ENCODE measurements around the gene IL17REL.

The IL17REL gene

GRCh38 chr22:49977578-49977977, 35.0 kb downstream of the IL17REL start:
- TF ChIP-seq SPI1 (IDR thresholded peaks at IDR 0.05; ENCODE audit: borderline replicate concordance, low read depth) = no peak
- no peak for TF ChIP-seq CTCF (IDR thresholded peaks at IDR 0.05; ENCODE audit: insufficient read depth, low read length)
- TF ChIP-seq POLR2AphosphoS5 (IDR thresholded peaks at IDR 0.05; ENCODE audit: low read depth) = no peak
- TF ChIP-seq REST (IDR thresholded peaks at IDR 0.05; ENCODE audit: insufficient replicate concordance, low read depth) = no peak
- TF ChIP-seq GABPA (IDR thresholded peaks at IDR 0.05; ENCODE audit: low read depth) = no peak
- Histone ChIP-seq H3K27ac (replicated peaks) (no peak overlapping the region), H3K27me3 (ENCODE audit: insufficient read depth, poor library complexity, severe bottlenecking) (no peaks in the 10 kb centered on the region), H3K4me3 (replicated peaks; ENCODE audit: insufficient read depth, low read length) (no peak overlapping the region)
- no peak for DNase-seq (ENCODE audit: low read depth in 1 of 2, low spot score in 1 of 2)

- TF ChIP-seq SPI1 (IDR thresholded peaks at IDR 0.05; ENCODE audit: borderline replicate concordance, low read depth) = peak; percentile 96
- no peak for TF ChIP-seq CTCF (IDR thresholded peaks at IDR 0.05; ENCODE audit: insufficient read depth, low read length)
- no peak overlapping the region for H3K27ac ChIP-seq (replicated peaks)
- DNase-seq (ENCODE audit: low read depth in 1 of 2, low spot score in 1 of 2) = peak in 1 of 2 experiments; percentile 62
These were observed 36.0 kb downstream of the IL17REL start for GRCh38 chr22:49976439-49977175.

GRCh38 chr22:49975543-49976389, 36.8 kb downstream of the IL17REL start:
- TF ChIP-seq SPI1 (IDR thresholded peaks at IDR 0.05; ENCODE audit: borderline replicate concordance, low read depth) = no peak
- Histone ChIP-seq H3K4me3 (replicated peaks; ENCODE audit: insufficient read depth, low read length) (no peak overlapping the region), H3K27me3 (ENCODE audit: insufficient read depth, poor library complexity, severe bottlenecking) (no peaks in the 10 kb centered on the region), H3K27ac (replicated peaks) (peak overlapping the region; percentile 40; the same call in 1 of the 2 replicates)
- DNase-seq (ENCODE audit: low read depth in 1 of 2, low spot score in 1 of 2) = peak in 1 of 2 experiments; percentile 21

More at GRCh38 chr22:49976439-49977175, 36.0 kb downstream of the IL17REL start:
- no peak overlapping the region for H3K4me3 ChIP-seq (replicated peaks; ENCODE audit: insufficient read depth, low read length)
- no peaks in the 10 kb centered on the region for H3K27me3 ChIP-seq (ENCODE audit: insufficient read depth, poor library complexity, severe bottlenecking)

- H3K27me3 ChIP-seq (ENCODE audit: insufficient read depth, poor library complexity, severe bottlenecking) = no peaks in the 10 kb centered on the region
- no peak overlapping the region for H3K4me3 ChIP-seq (replicated peaks; ENCODE audit: insufficient read depth, low read length)
- TF ChIP-seq GABPA (IDR thresholded peaks at IDR 0.05; ENCODE audit: low read depth) = no peak
- no peak for TF ChIP-seq REST (IDR thresholded peaks at IDR 0.05; ENCODE audit: insufficient replicate concordance, low read depth)
- TF ChIP-seq CTCF (IDR thresholded peaks at IDR 0.05; ENCODE audit: insufficient read depth, low read length) = no peak
- no peak for TF ChIP-seq POLR2AphosphoS5 (IDR thresholded peaks at IDR 0.05; ENCODE audit: low read depth)
- no peak for TF ChIP-seq SPI1 (IDR thresholded peaks at IDR 0.05; ENCODE audit: borderline replicate concordance, low read depth)
- DNase-seq (ENCODE audit: low read depth in 1 of 2, low spot score in 1 of 2) = no peak
- no peak overlapping the region for H3K27ac ChIP-seq (replicated peaks)
These were observed 39.3 kb downstream of the IL17REL start for GRCh38 chr22:49973018-49973961.

All from HL-60 (cell line).